Bronchial epithelial cell (primary cell): Measurements from ENCODE around the gene ZNF275. TPM values are rescaled to one million over a fixed set of nuclear protein-coding genes. Genes with fewer than 3 reads are reported as not detected.

Experiments
- DNase-seq: peaks from one replicate; pipeline ENCODE4 v3.0.0-alpha.2; 2010; ENCODE audit warnings: low read depth
- FAIRE-seq: peaks from 2 replicates; lab custom pipeline; 2011; peaks lifted over from hg19 to GRCh38; lab: Jason Lieb, UNC
- H3K27me3 ChIP-seq: 2 replicates; pipeline ENCODE4 v1.5.1; 2011; ENCODE audit warnings: low read length; ENCODE audit not compliant: control insufficient read depth, insufficient read depth
- H3K36me3 ChIP-seq: 2 replicates; pipeline ENCODE4 v1.5.1; 2011; ENCODE audit warnings: low read length; ENCODE audit not compliant: control insufficient read depth, insufficient read depth
- H3K4me3 ChIP-seq: 2 replicates; pipeline ENCODE4 v1.5.1; 2011; ENCODE audit warnings: mild to moderate bottlenecking, low read depth, low read length, control low read depth
- CTCF ChIP-seq: IDR thresholded peaks from 2 replicates; pipeline ENCODE4 v1.5.1; 2011; ENCODE audit warnings: mild to moderate bottlenecking, moderate library complexity, low read length, control low read depth, inconsistent platforms; ENCODE audit not compliant: insufficient read depth, severe bottlenecking
- total RNA-seq: library from RNA; depleted of rRNA; stranded (reverse); fragments of >200 nt; gene quantifications from 2 replicates; pipeline ENCODE4 v1.2.1, GENCODE V29; 2014

ZNF275 gene
- total RNA-seq, 1 donor from 2014 or later: 3.9 TPM

- no peak for TF ChIP-seq CTCF
- DNase-seq (no peak), FAIRE-seq (no peak)
- Histone ChIP-seq H3K27me3 (no peaks in the 10 kb centered on the region), H3K36me3 (no peaks in the 10 kb centered on the region), H3K4me3 (no peak overlapping the region)
Measured at GRCh38 chrX:153307276-153308178, 26.4 kb upstream of the ZNF275 start.

- no peak for TF ChIP-seq CTCF
- no peak for FAIRE-seq
Measured at GRCh38 chrX:153310901-153311300, 23.1 kb upstream of the ZNF275 start.

DNA sequence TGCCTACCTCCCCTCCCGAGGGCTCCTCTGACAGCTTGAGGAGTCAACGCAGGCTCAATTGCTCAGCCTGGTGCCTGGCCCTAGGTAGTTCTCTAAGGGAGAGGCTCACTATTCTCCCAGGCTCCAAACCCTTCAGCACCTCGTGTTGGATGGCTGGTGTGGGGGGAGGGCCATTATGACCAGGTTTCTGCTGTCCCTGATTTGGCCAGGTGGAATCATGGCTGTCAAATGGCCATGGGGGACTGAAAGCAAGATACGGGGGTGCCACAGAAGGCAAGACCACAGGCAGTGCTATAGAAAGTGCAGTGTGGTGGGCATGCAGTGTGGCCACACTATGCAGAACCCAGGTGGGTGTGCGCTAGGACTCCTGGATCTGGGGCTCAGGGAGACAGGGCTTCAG is 21.9 kb upstream of the ZNF275 start:
- H3K27me3 ChIP-seq: no peaks in the 10 kb centered on the region
- H3K4me3 ChIP-seq: no peak overlapping the region
- FAIRE-seq: no peak
- no peak for TF ChIP-seq CTCF
- H3K36me3 ChIP-seq: no peaks in the 10 kb centered on the region
- DNase-seq: no peak

More at GRCh38 chrX:153310901-153311300, 23.1 kb upstream of the ZNF275 start:
- Histone ChIP-seq H3K4me3 (no peak overlapping the region), H3K36me3 (no peaks in the 10 kb centered on the region), H3K27me3 (no peaks in the 10 kb centered on the region)
- no peak for DNase-seq

- TF ChIP-seq CTCF: no peak
- DNase-seq (no peak), FAIRE-seq (no peak)
- Histone ChIP-seq H3K4me3 (no peak overlapping the region), H3K36me3 (no peaks in the 10 kb centered on the region), H3K27me3 (no peaks in the 10 kb centered on the region)
Measured at GRCh38 chrX:153312842-153313241, 21.1 kb upstream of the ZNF275 start.

DNA sequence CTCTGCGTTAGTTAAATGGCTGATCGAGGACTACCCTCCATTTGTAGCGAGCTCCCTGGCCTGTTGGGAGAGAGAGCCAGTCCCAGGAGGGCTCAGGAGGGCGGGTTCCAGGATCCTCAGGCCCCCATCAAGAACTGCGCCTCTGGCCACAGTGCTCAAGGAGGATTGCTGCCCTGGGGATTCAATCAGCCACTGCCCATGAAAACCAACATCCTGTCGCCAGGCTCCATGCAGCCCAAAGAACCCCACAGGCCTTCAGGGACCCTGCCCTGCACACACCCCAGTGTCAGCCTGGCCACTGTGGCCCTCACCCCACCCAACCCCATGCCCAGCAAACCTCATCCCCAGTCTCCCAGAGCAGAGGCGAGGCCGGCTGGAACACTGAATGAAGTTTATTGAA is 16.6 kb upstream of the ZNF275 start:
- no peaks in the 10 kb centered on the region for H3K36me3 ChIP-seq
- no peak overlapping the region for H3K4me3 ChIP-seq
- no peak for FAIRE-seq
- no peak for TF ChIP-seq CTCF
- DNase-seq: no peak
- peaks cover 4% of the 10 kb centered on the region for H3K27me3 ChIP-seq
